Hematopoietic multipotent progenitor cell treated with erythropoietin and hydrocortisone succinate and interleukin-3 and kit ligand, for 15 days (in vitro differentiated cells): ENCODE data around the gene SCGB1C2.

Experiments
- DNase-seq: peaks from one replicate; pipeline ENCODE4 v3.0.0-alpha.2; 2015; ENCODE audit warnings: low spot score

SCGB1C2 gene

GRCh38 chr17:172401-172800, 35.0 kb downstream of the SCGB1C2 start:
- DNase-seq: no peak

- DNase-seq: no peak
These were observed 36.0 kb downstream of the SCGB1C2 start for GRCh38 chr17:173166-173911.

- DNase-seq: no peak
These were observed 39.8 kb downstream of the SCGB1C2 start for GRCh38 chr17:177155-177554.

GRCh38 chr17:177762-178161, 40.4 kb downstream of the SCGB1C2 start:
- no peak for DNase-seq

DNA sequence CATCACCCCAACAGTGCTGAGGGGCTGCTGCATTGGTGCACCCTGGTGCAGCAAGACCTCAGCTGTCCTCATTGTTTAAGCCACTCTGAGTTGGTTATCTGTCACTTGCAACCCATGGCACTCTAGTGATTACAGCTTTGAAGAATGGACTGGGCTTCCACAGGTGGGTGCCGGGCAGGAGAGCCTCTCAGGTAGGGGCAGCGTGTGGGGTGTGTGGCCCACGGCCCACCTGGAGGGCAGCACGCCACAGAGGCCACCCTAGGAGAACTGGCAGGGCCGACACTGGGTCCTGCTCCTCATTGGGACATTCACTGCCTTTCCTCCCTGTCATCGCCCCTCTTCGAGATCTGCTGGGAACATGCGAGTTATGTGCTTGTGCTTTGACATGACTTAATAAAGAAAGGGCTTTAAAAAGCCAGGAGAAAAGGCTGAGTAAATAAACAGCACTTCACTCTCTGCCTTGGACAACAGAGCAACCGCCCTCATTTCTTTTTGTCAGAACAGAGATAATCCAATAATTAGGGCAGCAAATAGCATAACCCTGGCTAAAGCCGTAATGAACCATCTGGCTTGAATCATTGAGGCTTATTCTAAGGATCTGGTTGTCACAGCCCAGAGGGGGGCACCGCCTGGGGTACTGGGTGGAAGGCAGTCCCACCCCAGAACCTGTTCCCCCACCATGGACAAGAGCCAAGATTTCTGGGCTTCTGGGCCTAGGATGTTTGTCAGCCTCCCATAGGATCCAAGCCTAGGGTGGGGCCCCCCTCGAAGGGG, 41.1 kb downstream of the SCGB1C2 start:
- DNase-seq: no peak

GRCh38 chr17:179066-179432, 41.7 kb downstream of the SCGB1C2 start:
- no peak for DNase-seq

GRCh38 chr17:179781-180380, 42.5 kb downstream of the SCGB1C2 start:
- DNase-seq: no peak

- DNase-seq: no peak
These were observed 43.2 kb downstream of the SCGB1C2 start for GRCh38 chr17:180381-181244.

DNA sequence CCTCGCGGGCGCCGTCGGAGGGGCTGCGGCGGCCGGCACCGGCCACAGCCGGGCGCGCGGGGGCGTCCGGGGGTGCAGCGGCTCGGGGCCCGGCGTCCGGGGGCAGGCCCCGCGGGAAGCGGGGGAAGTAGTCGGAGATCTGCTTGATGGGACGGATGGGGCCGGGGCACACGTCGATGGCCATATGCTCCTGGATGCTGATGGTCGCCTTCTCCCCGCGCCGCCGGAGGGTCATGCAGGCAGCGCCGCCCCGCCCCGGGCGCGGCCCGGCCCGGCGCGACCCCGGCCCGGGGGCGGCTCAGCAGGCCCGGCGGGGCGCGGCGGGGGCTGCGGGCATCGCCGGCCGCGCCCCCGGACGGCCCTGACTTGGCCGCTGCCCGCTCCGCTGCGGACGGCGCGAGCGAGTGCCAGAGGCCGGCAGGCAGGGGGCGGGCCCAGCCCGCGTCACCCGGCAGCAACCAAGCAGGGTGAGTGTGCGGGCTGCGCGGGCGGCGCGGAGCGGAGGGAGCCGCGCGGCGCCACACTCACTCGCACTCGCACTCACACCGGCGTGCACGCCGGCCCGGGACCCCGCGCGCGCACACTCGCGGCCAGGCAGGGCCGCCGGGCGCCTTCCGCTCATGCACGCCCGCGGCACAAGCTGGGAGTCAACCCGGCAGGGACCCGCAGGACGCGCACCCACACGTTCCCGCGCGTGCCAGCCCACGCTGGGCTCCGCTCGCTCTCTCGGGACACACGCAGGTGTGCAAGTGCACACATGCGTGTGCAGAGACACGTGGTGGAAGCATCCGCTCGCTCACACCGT, 44.1 kb downstream of the SCGB1C2 start, which contains the start of gene DOC2B:
TSS of gene DOC2B (minus strand) at position 406 of the 805 bp plus-strand sequence. CDS start at position 235, 171 bp downstream.
- no peak for DNase-seq

DNA sequence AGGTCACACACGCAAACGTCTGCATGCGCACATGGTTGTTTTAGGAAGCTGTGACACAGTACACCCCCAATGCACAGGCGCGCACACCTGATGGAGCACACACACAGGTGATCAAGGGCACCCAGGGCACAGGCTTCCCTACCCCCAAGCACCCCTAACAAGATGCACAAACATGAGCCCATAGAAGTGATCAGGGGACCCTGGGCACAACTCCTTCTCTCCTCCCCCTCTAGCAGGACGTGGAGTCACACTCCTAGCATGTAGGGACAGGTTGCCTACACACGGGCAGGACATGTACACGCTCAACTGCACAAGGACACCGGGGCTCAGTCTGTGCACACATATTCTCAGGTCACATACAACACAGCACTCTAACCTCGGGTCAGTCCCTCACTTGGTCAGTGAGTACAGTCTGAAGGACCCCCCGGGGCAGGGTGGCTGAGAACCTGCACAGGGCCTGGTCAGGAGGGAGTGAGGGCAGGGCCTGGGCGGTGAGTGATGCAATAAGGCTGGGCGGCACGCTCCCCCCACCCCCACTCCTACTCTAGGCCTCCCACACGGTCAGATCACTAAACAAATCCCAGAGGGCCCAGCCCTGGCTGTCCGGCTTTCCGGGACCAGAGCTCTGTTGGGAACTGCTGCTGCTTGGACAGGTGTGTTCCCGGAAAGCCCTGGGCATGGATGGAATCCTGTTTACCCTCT, 44.8 kb downstream of the SCGB1C2 start:
- DNase-seq: no peak

DNA sequence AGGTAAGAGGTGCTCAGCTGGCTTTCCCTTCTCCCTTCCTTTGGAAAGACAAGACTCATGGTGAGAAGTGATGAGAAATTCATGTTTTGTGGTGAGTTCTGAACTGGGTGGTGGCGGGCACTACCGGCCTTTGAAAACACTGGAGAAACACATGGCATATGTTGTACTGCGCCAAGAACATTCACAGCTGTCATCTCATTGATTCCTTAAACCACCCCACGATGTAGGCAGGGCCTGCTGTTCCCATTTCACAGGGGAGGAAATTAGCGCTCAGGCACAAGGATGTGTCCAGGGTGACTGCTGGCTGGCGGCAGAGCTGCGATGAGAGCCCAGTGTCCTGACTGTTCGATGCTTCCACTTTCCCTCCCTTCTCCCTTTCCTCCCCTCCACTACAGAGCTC, 45.7 kb downstream of the SCGB1C2 start:
- DNase-seq: no peak

GRCh38 chr17:185445-186138, 48.2 kb downstream of the SCGB1C2 start:
- no peak for DNase-seq

DNA sequence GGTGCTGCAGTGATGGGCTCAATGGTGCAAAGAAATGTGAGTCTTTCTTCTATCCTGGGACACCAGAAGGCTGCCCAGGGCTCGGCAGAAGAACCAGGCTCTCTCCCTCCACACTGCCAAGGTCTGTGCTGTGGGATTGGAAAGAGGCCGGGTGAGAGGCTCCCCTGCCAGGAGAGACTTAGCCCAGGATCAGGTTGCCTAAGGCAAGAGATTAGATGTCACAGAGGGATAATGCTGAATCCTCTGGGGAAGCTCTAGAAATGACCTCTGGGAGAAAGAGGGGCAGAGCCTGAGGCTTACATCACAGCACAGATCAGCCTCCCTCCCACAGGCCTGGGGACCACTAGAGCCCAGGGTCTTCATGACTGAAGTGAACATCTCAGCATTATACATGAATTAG, 49.8 kb downstream of the SCGB1C2 start:
- DNase-seq: no peak
